Measurements from ENCODE around the gene PLEKHG1. TPM values are rescaled to one million over a fixed set of nuclear protein-coding genes. Genes with fewer than 3 reads are reported as not detected.

The PLEKHG1 gene
- total RNA-seq, 4 donors from 2014 or later = 21.6 to 99.8 (median 49.1) TPM

DNA sequence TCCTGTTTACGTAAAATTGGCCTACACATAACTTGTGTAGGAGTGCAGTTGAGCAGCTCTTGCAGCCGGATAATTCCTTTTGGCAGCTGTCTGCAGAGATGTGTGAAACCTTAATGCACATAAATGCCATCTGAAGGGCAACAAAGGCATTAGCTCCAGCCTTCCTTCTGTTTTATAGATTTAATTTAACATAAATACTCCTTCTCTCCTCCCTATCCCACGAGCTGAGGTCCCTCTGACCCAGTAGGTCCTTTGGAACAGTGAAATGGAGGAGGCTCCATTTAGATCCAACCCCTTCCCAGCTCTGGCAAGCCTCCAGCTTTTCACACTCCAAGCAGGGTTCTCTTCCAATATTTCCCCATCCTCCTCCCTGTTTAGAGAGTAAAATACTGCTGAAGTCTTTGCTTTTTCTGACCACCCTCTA lies 6.5 kb downstream of the PLEKHG1 start:
- ATAC-seq (ENCODE audit: low FRiP score) = no peak
- no peak for DNase-seq (ENCODE audit: low spot score)
- TF ChIP-seq, protein P1, sequence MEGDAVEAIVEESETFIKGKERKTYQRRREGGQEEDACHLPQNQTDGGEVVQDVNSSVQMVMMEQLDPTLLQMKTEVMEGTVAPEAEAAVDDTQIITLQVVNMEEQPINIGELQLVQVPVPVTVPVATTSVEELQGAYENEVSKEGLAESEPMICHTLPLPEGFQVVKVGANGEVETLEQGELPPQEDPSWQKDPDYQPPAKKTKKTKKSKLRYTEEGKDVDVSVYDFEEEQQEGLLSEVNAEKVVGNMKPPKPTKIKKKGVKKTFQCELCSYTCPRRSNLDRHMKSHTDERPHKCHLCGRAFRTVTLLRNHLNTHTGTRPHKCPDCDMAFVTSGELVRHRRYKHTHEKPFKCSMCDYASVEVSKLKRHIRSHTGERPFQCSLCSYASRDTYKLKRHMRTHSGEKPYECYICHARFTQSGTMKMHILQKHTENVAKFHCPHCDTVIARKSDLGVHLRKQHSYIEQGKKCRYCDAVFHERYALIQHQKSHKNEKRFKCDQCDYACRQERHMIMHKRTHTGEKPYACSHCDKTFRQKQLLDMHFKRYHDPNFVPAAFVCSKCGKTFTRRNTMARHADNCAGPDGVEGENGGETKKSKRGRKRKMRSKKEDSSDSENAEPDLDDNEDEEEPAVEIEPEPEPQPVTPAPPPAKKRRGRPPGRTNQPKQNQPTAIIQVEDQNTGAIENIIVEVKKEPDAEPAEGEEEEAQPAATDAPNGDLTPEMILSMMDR (IDR thresholded peaks at IDR 0.05) = no peak

DNA sequence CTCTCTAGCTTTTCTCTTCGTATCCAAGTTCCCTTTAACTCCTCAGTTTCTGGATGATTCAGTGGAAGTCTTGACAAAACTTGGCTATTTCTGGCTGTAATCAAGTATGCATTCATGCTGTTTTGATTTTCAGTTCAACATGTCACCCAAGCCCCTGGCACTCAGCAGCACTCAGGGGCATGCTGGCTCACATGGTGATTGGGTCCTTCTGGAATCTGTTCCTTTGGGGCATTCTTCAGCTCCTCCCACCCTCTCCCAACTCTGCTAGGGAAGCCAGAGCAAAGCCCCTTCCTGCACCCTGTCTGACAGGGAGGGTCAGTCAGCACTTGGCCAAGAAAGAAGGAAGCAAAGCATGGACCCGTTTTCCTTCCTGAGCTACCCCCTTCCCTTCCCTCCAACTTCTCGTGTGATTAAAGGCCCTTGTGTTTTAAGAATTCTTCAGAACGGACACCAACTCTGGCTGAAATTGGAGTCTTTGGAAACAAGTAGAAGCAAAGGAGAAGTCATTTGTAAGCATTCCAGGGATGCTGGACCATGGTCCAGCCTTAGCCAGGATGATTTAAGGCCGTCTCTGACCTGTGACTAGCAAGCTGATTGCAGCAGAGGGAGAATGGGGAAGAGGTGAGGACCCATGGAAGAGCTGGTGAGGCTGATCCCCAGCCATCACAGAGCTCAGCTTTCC lies 7.1 kb downstream of the PLEKHG1 start:
- DNase-seq (ENCODE audit: low spot score) (no peak), ATAC-seq (ENCODE audit: low FRiP score) (no peak)
- TF ChIP-seq, protein P1 (IDR thresholded peaks at IDR 0.05) = no peak

DNA sequence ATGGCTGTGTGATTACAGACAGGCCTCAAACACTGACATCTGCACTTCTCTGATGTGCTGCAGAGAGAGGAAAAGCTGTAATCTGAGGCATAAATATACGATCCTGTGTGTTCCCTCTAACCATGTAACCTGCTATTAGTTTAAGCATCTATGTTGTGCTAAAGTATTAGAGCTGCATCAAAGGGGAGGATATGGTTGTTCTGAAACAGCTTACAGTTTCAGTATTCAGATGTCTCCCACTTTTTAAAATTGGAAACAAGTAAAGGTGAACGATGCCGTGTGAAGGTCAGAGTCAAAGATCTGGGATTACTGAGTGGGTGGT lies 7.6 kb downstream of the PLEKHG1 start:
- no peak for ATAC-seq (ENCODE audit: low FRiP score)
- no peak for DNase-seq (ENCODE audit: low spot score)
- TF ChIP-seq, protein P1 (IDR thresholded peaks at IDR 0.05) = no peak

DNA sequence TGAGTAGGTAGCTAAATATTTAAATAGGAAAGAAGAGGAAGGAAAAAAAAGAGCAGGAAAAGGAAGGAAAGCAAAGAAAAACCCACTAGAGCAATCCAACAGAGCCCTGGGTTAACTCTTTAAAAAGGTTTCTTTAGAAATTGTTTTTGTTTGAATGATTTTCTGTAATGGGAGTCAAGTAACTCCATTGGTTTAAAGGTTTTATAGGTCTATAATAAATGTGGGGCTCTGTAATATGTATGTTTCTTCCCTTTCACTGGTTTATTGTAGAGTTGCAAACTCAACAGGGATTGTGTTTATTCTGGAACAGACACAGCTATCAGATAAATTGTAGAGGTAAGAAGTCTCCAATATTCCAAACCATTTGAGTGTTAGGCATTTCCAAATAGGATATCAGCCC lies 10.9 kb downstream of the PLEKHG1 start:
- DNase-seq (ENCODE audit: low spot score) (no peak), ATAC-seq (ENCODE audit: low FRiP score) (no peak)
- TF ChIP-seq, protein P1 (IDR thresholded peaks at IDR 0.05) = no peak

DNA sequence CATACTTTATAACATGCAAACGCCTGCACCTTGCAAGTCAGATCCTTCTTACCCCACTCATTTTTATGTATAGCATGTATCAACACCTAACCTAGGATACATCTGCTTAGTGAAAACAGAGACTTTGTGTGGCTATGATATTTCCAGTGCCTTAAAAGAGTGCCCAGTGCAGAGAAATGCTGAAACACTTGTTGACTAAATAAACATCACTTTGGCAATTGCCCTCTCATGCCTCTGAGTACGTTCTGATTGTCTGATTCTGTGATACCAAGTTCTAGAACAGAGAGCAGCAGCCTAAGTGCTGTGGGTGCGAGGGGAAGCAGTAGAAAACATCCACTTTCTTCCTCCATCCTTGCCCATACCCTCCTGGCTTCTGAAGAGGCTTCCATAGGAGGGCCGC lies 13.6 kb downstream of the PLEKHG1 start:
- DNase-seq (ENCODE audit: low spot score) = no peak
- ATAC-seq (ENCODE audit: low FRiP score) = no peak
- TF ChIP-seq, protein P1 (IDR thresholded peaks at IDR 0.05) = no peak

DNA sequence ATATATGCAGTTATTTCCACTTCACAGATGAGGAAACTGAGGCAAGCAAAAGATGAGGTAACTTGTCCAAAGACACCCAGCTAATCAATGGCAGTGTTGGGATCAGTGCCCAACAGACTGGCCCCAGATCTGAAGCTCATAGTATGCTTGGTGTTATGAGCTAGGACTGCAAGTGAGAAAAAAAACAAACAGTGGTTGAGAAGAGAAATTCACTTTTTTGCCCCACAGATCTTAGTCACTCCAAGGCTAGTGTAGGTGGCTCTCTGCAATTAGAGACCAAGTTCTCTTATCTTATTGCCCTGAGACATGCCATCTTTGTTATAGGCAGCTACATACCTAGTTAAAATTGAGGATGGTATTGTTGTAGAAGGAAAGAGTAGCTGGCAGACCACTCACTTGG lies 16.3 kb downstream of the PLEKHG1 start:
- TF ChIP-seq, protein P1 (IDR thresholded peaks at IDR 0.05) = no peak
- DNase-seq (ENCODE audit: low spot score) (no peak), ATAC-seq (ENCODE audit: low FRiP score) (no peak)

DNA sequence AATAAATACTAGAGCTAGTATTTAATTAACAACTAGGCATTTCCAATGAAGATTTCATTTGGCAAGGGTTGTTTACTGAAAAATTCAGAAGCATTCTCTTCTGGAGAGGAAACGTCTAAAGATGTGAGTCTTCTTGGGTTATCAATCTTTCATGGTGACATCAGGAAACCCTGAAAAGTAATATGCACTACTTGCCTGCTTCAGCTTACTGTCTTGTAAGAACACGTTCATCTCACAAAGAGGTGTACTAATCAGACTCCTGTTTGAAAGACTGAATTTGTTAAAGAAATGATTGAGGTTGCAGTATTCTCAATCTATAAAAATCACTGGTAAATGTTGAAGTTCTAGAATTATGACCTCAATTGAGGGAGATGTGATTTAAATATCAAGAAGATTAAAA lies 16.9 kb downstream of the PLEKHG1 start:
- TF ChIP-seq, protein P1 (IDR thresholded peaks at IDR 0.05) = no peak
- no peak for ATAC-seq (ENCODE audit: low FRiP score)
- DNase-seq (ENCODE audit: low spot score) = no peak
